Upper lobe of right lung (tissue), 1 donor: ENCODE results near the gene LEKR1. TPM values are rescaled to one million over a fixed set of nuclear protein-coding genes. Genes with fewer than 3 reads are reported as not detected.

Experiments used
- ATAC-seq: fragments of 200-7000 bp; cut with Tn5 transposase; one replicate; pipeline ENCODE4 v1.9.1; 2020; ENCODE audit warnings: mild to moderate bottlenecking, moderate library complexity
- DNase-seq: peaks from one replicate; pipeline ENCODE4 v3.0.0-alpha.2; 2020
- H3K27ac ChIP-seq: fragments of 200-600 bp; one replicate; pipeline ENCODE4 v1.8.0; 2022
- H3K27me3 ChIP-seq: fragments of 200-600 bp; one replicate; pipeline ENCODE4 v1.8.0; 2022; ENCODE audit warnings: mild to moderate bottlenecking
- H3K36me3 ChIP-seq: fragments of 200-600 bp; one replicate; pipeline ENCODE4 v1.8.0; 2022
- H3K4me1 ChIP-seq: fragments of 200-600 bp; one replicate; pipeline ENCODE4 v1.8.0; 2022
- H3K4me3 ChIP-seq: fragments of 200-600 bp; one replicate; pipeline ENCODE4 v1.8.0; 2022; ENCODE audit warnings: mild to moderate bottlenecking
- H3K9me3 ChIP-seq: fragments of 200-600 bp; one replicate; pipeline ENCODE4 v1.8.0; 2022
- CTCF ChIP-seq: fragments of 200-600 bp; IDR thresholded peaks from one replicate; pipeline ENCODE4 v1.8.0; 2022; ENCODE audit warnings: antibody characterized with exemption
- intact Hi-C: fragments of 100-400 bp; cut with DNase I; formaldehyde crosslinking; loops from one replicate; pipeline ENCODE4 v1.11.0; 2022
- long read RNA-seq: library from polyadenylated mRNA; unstranded; transcript quantifications from one replicate; pipeline ENCODE4 v2.0.0, GENCODE V29; 2021
- total RNA-seq: library from RNA; stranded (reverse); fragmentation: NEBNext Ultra II Directional; extraction: Animal tissue kit (Norgen Biotek cat#: 25700); gene quantifications from one replicate; pipeline ENCODE4 v1.2.1, GENCODE V29; 2021
- donor health status: DM: no; HTN: yes; CAD: no; lungs with severe emphysema.

LEKR1 gene
- 2.1 TPM for total RNA-seq
- long read RNA-seq: 0 reads

DNA sequence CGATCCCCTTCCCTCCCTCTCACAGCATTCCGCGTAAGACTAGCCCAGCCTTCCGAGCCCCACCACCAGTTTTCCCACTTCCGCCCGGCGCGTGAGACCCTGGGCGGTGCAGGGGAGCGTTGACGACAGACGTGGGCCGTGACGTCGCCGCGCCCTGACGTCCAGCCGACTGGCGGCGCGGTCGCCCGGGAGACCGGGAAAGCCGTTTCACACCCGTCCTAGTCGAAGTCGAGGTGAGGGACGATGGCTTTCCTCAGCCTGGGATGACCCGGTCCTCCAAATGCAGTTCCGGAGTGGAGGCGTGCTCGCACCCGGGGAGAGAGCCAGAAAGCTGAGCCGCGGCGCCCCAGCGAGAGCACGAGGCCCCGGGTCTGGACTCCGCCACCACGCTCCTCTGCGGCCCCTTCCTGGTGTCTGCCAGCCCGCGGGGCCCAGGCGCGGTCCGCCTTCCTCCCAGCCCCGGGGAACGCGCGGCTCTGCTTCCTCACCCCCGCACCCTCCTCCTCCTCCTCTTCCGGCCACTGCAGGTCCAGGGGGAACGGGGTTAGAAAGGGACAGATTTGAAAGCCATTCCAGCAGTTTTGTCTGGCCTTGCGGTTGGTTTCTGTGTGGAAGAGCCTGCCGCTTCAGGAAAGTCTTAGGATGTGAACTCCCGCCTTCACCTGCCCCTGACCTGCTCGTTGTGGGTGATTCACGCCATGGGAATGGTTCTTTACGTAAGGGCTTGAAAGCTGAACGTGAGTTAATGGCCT, at the start of gene LEKR1:
LEKR1 (plus strand) TSS at position 210 of the 752 bp plus-strand sequence. CDS start 2,977 bp downstream, outside the sequence.
- DNase-seq (peak; percentile 96), ATAC-seq (peak; percentile 97)
- intact Hi-C loops: no loop called here
- TF ChIP-seq CTCF: no peak
- Histone ChIP-seq H3K4me3 (peak within 1 kb of the TSS; percentile 84), H3K27me3 (no peaks in the 10 kb centered on the region), H3K9me3 (no peaks in the 10 kb centered on the region), H3K4me1 (no peaks in the 10 kb centered on the region), H3K36me3 (no peaks in the 10 kb centered on the region), H3K27ac (peak within 1 kb of the TSS; percentile 96)

- Histone ChIP-seq H3K27me3 (no peaks in the 10 kb centered on the region), H3K4me3 (no peak overlapping the region), H3K36me3 (no peaks in the 10 kb centered on the region), H3K9me3 (no peaks in the 10 kb centered on the region), H3K4me1 (no peaks in the 10 kb centered on the region), H3K27ac (no peak overlapping the region)
- no peak for DNase-seq
- no peak for TF ChIP-seq CTCF
- no peak for ATAC-seq
- intact Hi-C loops: no loop called here
Measured at GRCh38 chr3:156776871-156777270, 49.3 kb upstream of the LEKR1 start.

GRCh38 chr3:156781310-156782230, 44.6 kb upstream of the LEKR1 start:
- Histone ChIP-seq H3K4me1 (no peaks in the 10 kb centered on the region), H3K27ac (no peak overlapping the region), H3K27me3 (no peaks in the 10 kb centered on the region), H3K36me3 (no peaks in the 10 kb centered on the region), H3K4me3 (no peak overlapping the region), H3K9me3 (no peaks in the 10 kb centered on the region)
- ATAC-seq: peak; percentile 68
- TF ChIP-seq CTCF: no peak
- no peak for DNase-seq
- intact Hi-C loops: no loop called here

- no peaks in the 10 kb centered on the region for H3K9me3 ChIP-seq
- intact Hi-C loops: no loop called here
- H3K27ac ChIP-seq: no peak overlapping the region
- no peak for ATAC-seq
- H3K36me3 ChIP-seq: no peaks in the 10 kb centered on the region
- no peak for DNase-seq
- no peaks in the 10 kb centered on the region for H3K4me1 ChIP-seq
- H3K4me3 ChIP-seq: no peak overlapping the region
- TF ChIP-seq CTCF: no peak
- no peaks in the 10 kb centered on the region for H3K27me3 ChIP-seq
Measured at GRCh38 chr3:156782319-156782718, 43.8 kb upstream of the LEKR1 start.

- DNase-seq (no peak), ATAC-seq (no peak)
- intact Hi-C loops: no loop called here
Measured at GRCh38 chr3:156782921-156783320, 43.2 kb upstream of the LEKR1 start.

More at GRCh38 chr3:156782921-156783320, 43.2 kb upstream of the LEKR1 start:
- Histone ChIP-seq H3K27me3 (no peaks in the 10 kb centered on the region), H3K9me3 (no peaks in the 10 kb centered on the region), H3K4me3 (no peak overlapping the region), H3K4me1 (no peaks in the 10 kb centered on the region), H3K36me3 (no peaks in the 10 kb centered on the region), H3K27ac (no peak overlapping the region)
- no peak for TF ChIP-seq CTCF
